ENCODE measurements around the gene RPTOR.

Gene RPTOR

GRCh38 chr17:81013642-81014041 is 469.0 kb downstream of the RPTOR start:
- TF ChIP-seq EZH2phosphoT487 (IDR thresholded peaks at IDR 0.05; ENCODE audit: low read depth), result no peak
- no peak for TF ChIP-seq CTCF (IDR thresholded peaks at IDR 0.05; ENCODE audit: low read depth, low read length)
- H3K9me3 ChIP-seq (ENCODE audit: insufficient read depth, low read length), result no peaks in the 10 kb centered on the region
- no peak overlapping the region for H3K4me3 ChIP-seq (ENCODE audit: low read length)
- no peaks in the 10 kb centered on the region for H3K79me2 ChIP-seq (ENCODE audit: low read length)
- H3K36me3 ChIP-seq (replicated peaks; ENCODE audit: low read depth, low read length), result no peaks in the 10 kb centered on the region
- no peaks in the 10 kb centered on the region for H3K4me1 ChIP-seq (ENCODE audit: low read length)
- H2AFZ ChIP-seq (ENCODE audit: low read depth, low read length), result no peak overlapping the region
- no peaks in the 10 kb centered on the region for H4K20me1 ChIP-seq (ENCODE audit: insufficient read depth, low read length)
- no peak overlapping the region for H3K27ac ChIP-seq (ENCODE audit: low read length)
- no peak overlapping the region for H3K4me2 ChIP-seq (ENCODE audit: low read length)
- H3K9ac ChIP-seq (ENCODE audit: low read length), result no peak overlapping the region
- H3K27me3 ChIP-seq (ENCODE audit: low read depth, low read length), result peaks cover 15% of the 10 kb centered on the region

GRCh38 chr17:81015136-81015535 is 470.5 kb downstream of the RPTOR start:
- H3K4me3 ChIP-seq (ENCODE audit: low read length), result no peak overlapping the region
- no peak overlapping the region for H3K9ac ChIP-seq (ENCODE audit: low read length)
- H3K9me3 ChIP-seq (ENCODE audit: insufficient read depth, low read length), result no peaks in the 10 kb centered on the region
- H4K20me1 ChIP-seq (ENCODE audit: insufficient read depth, low read length), result no peaks in the 10 kb centered on the region
- H2AFZ ChIP-seq (ENCODE audit: low read depth, low read length), result no peak overlapping the region
- H3K27me3 ChIP-seq (ENCODE audit: low read depth, low read length), result peaks cover 23% of the 10 kb centered on the region
- H3K36me3 ChIP-seq (replicated peaks; ENCODE audit: low read depth, low read length), result no peaks in the 10 kb centered on the region
- no peak overlapping the region for H3K4me2 ChIP-seq (ENCODE audit: low read length)
- TF ChIP-seq CTCF (IDR thresholded peaks at IDR 0.05; ENCODE audit: low read depth, low read length), result no peak
- TF ChIP-seq EZH2phosphoT487 (IDR thresholded peaks at IDR 0.05; ENCODE audit: low read depth), result no peak
- no peaks in the 10 kb centered on the region for H3K79me2 ChIP-seq (ENCODE audit: low read length)
- H3K27ac ChIP-seq (ENCODE audit: low read length), result no peak overlapping the region
- H3K4me1 ChIP-seq (ENCODE audit: low read length), result no peaks in the 10 kb centered on the region
